HG03103 (cell line): ENCODE measurements around the gene STK17A.
A peak's percentile ranks its signal among the peaks of the same experiment; 100 is the strongest.
"Not testable (repeated sequence)": the region's sequence is repeated elsewhere in the genome, so short reads cannot be mapped to it uniquely, and the experiment has no call there.

Source experiments
- ATAC-seq: cut with Tn5 transposase; IDR thresholded peaks from one replicate; pipeline ENCODE4 v1.9.1; 2021; ENCODE audit warnings: low read depth; ENCODE audit not compliant: unreplicated experiment

STK17A gene

DNA sequence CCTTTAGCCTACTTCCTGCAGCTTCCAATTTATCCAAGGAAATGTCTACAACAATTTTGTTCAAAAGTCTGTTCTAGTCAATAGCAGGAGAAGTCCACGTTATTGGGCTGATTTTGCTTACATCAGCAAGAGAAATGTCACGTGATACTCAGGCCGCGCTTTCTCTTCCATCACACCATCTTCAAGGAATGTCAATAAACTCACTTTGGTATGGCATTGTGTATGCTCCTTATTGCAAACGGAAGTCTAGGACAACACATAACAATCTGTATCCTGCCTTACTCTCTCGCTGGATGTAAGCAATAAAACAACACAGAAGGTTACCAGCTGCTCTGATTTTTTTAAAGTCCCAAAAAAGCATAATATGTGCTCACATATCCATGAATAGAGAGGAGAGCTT, 17.1 kb upstream of the STK17A start:
- ATAC-seq = no peak

- no peak for ATAC-seq
These were observed 14.4 kb upstream of the STK17A start for GRCh38 chr7:43568529-43568928.

- peak; percentile 72 for ATAC-seq
These were observed 13.5 kb upstream of the STK17A start for GRCh38 chr7:43569424-43569823.

DNA sequence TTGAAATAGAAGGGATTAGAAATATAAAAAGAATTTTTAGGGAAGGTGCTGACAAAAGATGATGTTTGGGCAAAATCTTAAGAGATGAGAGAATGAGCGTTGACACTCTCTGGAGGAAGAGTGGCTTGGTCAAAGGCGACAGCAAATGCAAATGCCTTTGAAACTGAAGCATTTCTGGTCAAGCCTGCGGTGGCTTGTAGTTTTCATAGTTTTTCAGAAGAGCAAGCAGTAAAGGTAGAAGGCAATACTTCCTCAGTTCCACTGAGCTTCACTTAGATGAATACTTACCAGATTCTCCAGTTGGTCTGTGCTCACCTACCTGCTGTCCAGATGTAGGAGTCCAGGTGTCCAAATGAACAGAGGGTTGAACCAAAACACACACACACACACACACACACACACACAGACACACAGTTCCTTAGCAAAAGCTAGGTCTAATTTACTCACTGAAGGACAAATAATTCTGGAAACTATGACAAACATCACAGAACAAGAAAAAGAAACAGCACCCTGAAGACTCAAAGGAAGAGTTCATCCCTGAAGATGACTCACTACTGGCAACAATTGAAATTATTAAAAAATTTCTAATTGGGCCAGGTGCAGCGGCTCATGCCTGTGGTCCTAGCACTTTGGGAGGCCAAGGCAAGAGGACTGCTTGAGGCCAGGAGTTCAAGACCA, 12.1 kb upstream of the STK17A start:
- ATAC-seq = no peak

DNA sequence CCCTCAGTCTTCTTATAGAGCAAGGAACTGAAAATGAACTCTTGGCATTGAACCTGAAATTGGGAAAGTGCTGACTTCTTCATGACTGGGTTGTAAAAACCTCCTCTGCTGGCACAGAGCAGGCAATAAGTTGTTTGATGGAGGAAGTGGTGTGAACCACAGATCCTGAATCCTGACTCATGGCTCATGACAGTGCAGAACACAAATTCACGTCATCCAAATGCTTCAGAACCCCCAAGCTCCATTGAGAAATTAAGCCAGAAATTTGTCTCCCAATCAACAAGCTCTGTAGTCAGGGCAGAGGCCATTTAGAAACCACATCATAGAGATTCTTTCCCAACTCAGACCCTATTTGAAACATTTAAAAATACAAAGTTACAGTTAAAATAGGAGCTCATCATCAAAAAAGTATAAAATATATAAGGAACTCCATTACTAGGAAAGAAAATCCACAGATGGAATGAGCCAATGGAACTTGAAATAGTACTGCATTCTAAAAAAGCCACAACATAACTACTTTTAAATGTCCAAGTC, 10.3 kb upstream of the STK17A start:
- ATAC-seq = no peak

DNA sequence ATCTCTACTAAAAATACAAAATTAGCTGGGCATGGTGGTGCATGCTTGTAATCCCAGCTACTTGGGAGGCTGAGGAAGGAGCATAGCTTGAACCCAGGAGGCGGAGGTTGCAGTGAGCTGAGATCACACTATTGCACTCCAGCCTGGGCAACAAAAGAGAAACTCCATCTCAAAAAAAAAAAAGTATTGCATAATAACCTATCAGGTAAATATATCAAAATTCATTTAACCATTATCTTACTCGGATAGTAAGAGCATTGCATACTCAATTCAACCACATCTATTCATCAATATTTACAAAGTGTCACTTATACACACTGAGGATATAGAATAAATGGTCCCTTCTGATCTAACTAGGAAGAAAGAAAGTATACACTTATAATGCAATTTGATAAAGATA, 9.1 kb upstream of the STK17A start:
- not testable (repeated sequence) for ATAC-seq

DNA sequence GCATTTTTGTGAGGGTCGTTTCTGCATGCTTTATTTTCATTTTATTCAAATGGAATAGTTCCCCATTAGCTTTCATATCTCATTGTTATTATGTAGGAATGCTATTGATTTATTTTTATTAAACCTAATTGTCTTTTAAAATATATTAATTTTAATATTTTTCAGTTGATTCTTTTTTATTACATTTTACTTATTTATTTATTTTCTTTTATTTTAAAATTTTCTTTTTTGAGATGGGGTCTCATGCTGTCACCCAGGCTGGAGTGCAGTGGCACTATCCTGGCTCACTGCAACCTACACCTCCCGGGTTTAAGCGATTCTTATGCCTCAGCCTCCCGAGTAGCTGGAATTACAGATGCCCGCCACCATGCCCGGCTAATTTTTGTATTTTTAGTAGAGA, 7.4 kb upstream of the STK17A start:
- no peak for ATAC-seq

DNA sequence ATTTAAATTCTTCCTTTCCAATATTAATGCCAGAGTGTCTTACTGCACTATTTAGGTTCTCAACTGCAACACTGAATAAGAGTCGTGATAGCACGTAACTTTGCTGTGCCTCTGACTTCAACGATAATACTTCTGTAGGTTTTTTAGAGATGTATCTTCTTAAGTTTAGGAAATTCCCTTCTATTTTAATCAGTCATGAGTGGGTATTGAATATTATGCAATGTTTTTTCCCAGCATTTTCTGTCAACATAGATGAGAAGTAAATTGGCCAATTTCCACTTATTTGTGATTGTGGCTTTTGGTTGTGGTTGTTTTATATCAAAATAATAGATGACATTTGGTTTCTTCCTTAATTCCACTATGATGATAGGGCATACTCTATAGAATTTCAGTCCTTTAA, 6.7 kb upstream of the STK17A start:
- ATAC-seq = no peak

- ATAC-seq = no peak
These were observed 5.4 kb upstream of the STK17A start for GRCh38 chr7:43577485-43577951.

GRCh38 chr7:43583424-43584194, 701 bp downstream of the STK17A start:
- ATAC-seq = peak; percentile 16

DNA sequence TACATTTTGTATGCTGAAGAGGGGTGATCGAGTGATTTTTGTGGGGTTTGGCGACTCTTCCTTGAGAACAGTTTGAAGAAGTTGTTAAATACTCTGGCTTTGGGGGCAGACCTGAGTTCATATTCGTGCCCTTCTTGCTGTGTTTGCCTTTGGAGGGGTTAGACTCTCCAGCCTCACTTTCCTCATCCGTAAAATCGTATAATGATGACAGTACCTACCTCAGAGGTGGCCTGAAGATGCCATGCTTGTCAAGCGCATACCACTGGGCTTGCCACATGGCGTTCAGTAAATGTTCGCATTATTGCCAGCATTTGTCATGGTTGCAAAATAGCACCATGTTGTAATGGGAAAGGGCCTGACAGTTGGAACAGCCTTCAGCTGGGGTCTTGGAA, 1.3 kb downstream of the STK17A start:
- no peak for ATAC-seq

- not testable (repeated sequence) for ATAC-seq
These were observed 1.8 kb downstream of the STK17A start for GRCh38 chr7:43584733-43585132.

DNA sequence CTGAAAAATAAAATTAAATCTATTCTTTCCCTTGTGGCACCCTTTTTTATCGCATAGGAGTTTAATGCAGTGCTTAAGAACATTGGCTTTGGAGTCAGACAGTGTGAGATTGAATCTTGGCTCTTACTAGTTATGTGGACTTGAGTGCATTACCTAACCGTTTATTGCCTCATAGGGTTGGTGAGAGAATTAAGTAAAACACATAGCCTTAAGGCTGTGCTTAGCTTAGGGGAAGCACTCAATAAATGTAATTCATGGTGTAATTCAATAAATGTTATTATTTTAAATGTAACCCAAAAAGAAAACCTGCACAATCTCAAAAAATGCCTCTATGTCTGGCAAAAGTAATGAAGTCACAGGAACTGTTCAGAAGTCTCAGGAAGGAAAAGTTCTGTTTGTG, 2.7 kb downstream of the STK17A start:
- ATAC-seq = no peak

DNA sequence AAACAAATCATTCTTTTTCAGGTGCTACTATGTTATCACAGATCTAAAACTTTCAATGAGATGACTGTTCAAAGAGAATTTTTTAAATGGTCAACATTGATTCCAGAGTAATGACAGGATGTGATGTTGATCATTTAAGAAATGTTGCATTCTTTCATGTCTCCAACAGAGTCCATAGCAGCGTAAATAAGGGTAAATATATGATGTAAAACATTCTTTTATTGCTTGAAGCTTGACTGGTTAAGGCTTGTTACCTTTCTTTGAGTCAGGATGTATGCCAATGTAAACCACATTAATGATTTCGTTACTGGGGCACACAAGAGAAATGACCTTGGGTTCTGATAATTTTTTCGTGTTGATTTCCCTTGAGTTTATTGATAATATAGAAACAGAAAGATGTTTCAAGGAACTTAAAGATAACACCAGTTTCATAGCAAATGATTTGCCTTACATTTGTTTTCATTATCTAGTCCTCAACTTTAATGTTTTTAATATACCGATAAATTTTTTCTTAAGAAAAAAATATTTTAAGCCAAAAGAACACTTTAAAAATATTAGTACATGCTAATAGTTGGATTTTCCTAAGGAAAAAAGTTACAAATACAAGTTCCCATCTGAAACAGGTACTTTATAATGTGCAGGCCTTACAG, 3.5 kb downstream of the STK17A start:
- no peak for ATAC-seq

DNA sequence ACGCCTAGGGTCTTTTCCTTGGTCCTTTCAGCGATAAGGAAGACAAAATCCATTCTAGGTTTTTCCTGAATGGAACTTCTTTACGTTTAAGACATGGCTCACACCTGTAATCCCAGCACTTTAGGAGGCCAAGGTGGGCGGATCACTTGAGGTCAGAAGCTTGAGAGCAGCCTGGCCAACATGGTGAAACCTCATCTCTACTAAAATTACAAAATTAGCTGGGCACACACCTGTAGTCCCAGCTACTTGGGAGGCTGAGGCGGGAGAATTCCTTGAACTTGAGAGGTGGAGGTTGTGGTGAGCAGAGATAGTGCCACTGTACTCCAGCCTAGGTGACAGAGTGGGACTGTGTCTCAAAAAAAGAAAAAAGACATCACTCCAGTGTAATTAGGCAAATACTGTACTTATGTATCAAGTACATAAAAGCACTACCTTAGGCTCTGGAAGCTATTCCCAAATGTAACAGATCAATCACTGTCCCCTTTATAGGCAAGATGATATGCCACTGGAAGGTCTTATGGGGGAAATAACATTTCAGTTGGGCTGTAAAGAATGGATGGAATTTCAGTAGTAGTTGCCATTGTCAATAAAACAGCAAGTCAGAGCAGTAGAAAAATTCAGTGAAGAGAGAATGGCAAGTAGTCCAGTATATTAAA, 5.7 kb downstream of the STK17A start:
- ATAC-seq = no peak

DNA sequence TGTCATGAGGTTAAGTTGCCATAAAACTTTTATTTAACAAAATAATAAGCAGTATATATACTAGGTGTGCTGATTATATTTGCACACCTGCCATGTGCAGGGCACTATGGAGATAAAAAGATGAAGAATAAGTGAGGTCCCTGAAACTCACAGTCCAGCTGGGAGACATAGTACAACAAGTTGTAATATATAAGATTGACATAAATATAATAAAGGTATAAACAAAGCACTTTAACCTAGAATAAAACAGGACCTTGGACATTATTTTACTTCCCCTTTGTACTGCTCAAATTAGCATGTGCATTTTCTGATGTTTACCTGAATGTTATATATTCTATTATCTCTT, 6.2 kb downstream of the STK17A start:
- no peak for ATAC-seq

DNA sequence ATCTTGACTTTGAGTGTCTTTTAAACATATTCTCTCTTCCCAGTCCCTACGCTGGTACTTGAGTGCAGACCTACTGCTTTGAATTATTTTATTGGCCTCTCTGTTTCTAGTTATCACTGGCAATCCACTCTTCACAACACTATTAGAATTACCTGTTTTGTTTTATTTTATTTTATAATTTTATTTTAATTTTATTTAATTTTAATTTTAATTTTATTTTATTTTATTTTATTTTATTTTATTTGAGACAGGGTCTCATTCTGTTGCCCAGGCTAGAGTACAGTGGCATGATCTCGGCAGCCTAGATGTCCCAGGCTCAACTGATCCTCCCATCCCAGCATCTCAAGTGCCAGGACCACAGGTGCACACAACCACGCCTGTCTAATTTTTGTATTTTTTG, 6.8 kb downstream of the STK17A start:
- ATAC-seq = no peak

- ATAC-seq = peak; percentile 79
These were observed 8.1 kb downstream of the STK17A start for GRCh38 chr7:43590862-43591557.

DNA sequence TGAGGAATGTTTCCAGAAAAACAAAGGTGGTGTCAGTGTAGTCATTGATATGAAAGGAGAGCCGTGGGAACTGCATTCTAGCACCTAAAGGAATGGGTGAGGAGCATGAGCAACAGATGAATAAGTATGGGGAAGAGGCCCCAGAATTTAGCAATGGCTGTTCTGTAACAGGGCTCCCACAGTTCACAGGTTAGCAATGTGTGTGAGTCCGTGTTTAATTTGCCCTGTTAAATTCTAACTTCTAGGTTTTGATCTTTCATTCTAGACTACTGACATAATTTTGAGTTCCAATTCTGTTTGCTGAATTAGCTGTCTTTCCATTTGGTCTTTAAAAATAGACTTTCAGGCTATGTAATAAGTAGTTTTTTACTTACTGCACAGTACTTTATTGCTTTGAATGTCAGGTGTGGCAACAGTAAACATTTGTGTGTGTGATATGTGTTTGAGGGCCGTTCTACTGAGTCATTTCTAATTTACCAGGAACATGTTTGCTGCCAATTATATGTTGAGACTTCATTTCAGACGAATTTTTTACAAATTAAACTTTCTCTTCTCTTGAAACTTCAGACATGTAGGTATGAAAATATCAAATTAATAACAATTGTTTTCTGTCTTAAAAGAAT, 8.8 kb downstream of the STK17A start:
- peak; percentile 19 for ATAC-seq

DNA sequence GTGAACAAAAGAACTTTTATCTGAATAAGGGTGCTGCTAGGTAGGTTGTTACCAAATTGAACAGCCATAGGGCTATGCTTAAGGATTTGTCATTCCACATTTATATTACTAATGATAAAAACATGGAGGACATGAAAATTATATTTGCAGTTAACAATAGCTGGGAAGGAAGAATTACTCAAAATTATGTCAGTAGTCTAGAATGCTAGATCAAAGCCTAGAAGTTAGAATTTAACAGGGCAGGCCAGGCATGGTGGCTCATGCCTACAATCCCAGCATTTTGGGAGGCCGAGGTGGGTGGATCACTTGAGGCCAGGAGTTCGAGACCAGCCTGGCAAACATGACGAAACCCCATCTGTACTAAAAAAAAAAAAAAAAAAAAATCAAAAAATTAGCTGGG, 9.4 kb downstream of the STK17A start:
- no peak for ATAC-seq
